ENCODE measurements around the gene SULT2B1.

DNA sequence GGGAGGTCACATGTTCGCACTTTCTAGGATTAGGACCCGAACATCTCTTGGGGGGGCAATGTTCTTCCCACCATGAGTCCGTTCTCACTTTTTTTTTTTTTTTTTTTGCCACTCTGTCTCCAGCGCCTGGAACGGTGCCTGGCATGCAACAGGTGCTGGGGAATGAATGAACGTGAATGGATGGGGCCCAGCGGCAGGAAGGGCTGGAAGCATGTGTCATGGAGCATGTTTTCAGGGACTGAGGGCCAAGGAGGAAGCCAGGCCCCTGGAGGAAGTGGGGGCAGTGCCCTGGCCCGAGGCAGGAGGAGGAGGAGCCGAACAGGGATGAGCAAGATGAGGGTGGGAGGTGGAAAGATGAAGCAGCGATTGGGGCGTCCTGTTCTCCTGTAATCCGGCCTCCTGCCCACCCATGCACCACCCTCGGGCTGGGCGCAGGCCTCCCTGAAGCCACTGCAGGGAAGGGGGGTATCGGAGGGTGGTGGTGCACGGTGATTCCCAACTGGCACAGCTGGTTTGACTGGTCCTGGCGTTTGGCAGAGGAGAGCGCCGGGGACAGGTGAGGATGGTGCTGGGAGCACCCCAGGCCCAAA is 8.8 kb upstream of the SULT2B1 start:
- TF ChIP-seq, protein P1, sequence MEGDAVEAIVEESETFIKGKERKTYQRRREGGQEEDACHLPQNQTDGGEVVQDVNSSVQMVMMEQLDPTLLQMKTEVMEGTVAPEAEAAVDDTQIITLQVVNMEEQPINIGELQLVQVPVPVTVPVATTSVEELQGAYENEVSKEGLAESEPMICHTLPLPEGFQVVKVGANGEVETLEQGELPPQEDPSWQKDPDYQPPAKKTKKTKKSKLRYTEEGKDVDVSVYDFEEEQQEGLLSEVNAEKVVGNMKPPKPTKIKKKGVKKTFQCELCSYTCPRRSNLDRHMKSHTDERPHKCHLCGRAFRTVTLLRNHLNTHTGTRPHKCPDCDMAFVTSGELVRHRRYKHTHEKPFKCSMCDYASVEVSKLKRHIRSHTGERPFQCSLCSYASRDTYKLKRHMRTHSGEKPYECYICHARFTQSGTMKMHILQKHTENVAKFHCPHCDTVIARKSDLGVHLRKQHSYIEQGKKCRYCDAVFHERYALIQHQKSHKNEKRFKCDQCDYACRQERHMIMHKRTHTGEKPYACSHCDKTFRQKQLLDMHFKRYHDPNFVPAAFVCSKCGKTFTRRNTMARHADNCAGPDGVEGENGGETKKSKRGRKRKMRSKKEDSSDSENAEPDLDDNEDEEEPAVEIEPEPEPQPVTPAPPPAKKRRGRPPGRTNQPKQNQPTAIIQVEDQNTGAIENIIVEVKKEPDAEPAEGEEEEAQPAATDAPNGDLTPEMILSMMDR (IDR thresholded peaks at IDR 0.05) = no peak
- no peak for TF ChIP-seq FOXS1 (CRISPR knock-in tag; IDR thresholded peaks at IDR 0.05)
- no peak for TF ChIP-seq CHD4 (IDR thresholded peaks at IDR 0.05; ENCODE audit: borderline replicate concordance)
- TF ChIP-seq MAFK (IDR thresholded peaks at IDR 0.05; ENCODE audit: partially characterized antibody) = no peak
- TF ChIP-seq, protein P2, sequence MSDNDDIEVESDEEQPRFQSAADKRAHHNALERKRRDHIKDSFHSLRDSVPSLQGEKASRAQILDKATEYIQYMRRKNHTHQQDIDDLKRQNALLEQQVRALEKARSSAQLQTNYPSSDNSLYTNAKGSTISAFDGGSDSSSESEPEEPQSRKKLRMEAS (IDR thresholded peaks at IDR 0.05) = peak; percentile 89

Measured in A549 (cell line).